Esophagus squamous epithelium (tissue), 4 donors: ENCODE measurements around the gene PRUNE2.

Experiments used
- CTCF ChIP-seq, 6 experiments: fragments of 450-650 bp in 4 of 6; fragments of 200-600 bp in 2 of 6; sonication (generic) in 2 of 6; IDR thresholded peaks; one replicate each; pipeline ENCODE4 v1.5.1; 2016 to 2019; ENCODE audit warnings: antibody characterized with exemption in 6 of 6, mild to moderate bottlenecking in 4 of 6, moderate library complexity in 4 of 6
- POLR2A ChIP-seq, 4 donors: fragments of 450-650 bp; IDR thresholded peaks; one replicate each; pipeline ENCODE4 v1.6.1; 2017; ENCODE audit warnings: antibody characterized with exemption in 4 of 4, mild to moderate bottlenecking in 4 of 4, moderate library complexity in 3 of 4

DNA sequence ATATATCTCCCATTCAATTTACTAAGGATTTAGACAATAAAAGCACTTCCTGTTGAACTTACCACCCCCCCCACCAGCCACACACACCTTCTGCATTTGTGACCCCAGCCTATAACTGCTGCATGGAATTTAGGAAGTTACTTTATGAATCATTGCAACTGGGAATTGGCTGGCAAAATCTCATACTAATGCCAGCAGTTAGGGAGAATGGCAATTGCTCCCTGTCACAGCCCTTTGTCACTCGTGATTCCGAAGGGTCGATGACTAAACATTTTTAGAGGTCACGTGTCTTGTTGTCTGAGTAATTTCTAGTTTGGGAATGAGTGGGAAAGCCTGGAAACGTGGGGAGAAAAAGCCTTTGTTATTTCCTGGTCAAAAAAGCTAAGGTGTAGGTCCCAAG is 188.3 kb downstream of the PRUNE2 start:
- TF ChIP-seq POLR2A (IDR thresholded peaks at IDR 0.05) (no peak), CTCF (IDR thresholded peaks at IDR 0.05) (no peak)
